Activated T-helper 1 cell treated with anti-CD3 and anti-CD28 coated beads, Interleukin-2, amount 50 U/mL, for 16 hours (primary cell): Measurements from ENCODE around the gene ASZ1.
"Not testable (repeated sequence)": the region's sequence is repeated elsewhere in the genome, so short reads cannot be mapped to it uniquely, and the experiment has no call there.

Experiments used
- DNase-seq, 2 donors: peaks; one replicate each; pipeline ENCODE4 v3.0.0-alpha.2; 2020; ENCODE audit warnings: low read depth in 1 of 2, low spot score in 1 of 2

Gene ASZ1, protein sequence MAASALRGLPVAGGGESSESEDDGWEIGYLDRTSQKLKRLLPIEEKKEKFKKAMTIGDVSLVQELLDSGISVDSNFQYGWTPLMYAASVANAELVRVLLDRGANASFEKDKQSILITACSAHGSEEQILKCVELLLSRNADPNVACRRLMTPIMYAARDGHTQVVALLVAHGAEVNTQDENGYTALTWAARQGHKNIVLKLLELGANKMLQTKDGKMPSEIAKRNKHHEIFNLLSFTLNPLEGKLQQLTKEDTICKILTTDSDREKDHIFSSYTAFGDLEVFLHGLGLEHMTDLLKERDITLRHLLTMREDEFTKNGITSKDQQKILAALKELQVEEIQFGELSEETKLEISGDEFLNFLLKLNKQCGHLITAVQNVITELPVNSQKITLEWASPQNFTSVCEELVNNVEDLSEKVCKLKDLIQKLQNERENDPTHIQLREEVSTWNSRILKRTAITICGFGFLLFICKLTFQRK

DNA sequence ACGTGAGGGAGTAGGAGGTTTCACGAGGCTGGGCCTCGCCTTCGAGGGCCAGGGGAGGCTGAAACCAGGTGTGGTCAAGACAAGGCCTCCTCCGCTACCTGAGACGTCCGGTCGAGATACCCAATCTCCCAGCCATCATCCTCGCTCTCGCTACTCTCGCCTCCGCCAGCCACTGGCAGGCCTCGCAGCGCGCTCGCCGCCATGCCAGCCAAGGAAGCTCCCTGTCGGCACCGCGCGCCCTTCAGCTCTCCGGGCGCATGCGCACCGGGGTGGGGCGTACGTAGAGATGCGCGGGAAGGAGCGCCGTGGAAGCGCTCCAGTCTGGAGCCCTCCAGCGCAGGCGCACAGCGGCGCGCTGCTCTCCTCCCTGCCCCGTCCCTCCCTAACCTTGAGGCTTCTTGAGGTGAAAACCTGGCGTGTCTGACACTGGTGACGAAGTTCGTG lies at the start of gene ASZ1:
Gene ASZ1 (minus strand): TSS at position 236 of the 444 bp plus-strand sequence. CDS start 33 bp downstream, at position 203.
- DNase-seq = no peak

DNA sequence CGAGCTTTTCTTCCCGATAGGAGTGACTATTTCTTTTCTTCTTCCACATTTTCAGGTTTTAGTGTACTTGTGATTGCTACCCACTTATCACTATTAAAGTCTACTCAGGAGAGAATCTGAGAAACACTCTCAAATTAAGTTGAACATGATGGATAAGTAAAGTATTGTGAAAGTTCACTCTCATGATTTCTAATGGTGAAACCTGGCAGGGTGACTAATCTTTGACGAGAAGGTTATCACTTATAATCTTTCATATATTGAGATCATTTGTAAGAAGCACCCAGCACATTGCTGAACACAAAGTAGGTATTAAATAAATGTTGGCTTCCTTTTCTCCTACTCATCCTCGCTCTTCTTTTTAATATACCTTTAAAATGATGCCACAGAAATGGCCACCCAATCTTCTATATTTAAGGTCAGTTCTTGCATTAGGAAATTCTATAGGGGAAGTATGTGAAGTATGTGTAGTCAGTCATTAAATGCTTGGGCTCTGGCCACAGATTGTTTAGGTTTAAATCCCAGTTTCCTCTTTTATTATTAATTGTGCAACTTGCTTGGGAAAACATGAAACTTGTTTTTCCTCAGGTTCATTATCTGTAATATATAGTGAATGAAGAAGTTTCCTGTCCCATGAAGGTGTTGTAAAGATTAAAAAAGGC lies 49.4 kb upstream of the ASZ1 start:
- DNase-seq = no peak

DNA sequence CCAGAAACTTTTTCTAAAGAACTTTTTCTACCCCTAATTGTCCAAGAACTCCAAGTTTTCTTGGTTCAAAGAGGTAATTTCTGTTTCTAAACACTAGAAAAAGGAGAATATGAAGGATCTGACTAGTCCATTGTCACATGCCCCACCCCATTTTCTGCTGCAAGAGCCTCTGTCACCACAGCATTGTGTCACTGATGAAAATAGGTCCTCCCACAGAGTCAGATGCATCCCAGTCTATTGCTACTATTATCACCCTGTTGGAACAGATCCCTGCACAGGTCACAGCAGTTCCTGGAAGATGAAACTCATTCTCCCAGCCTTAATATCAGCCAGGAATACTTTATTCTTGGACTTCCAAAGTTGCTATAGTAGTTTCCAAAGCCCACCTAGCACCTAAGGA lies 45.0 kb upstream of the ASZ1 start:
- no peak for DNase-seq

DNA sequence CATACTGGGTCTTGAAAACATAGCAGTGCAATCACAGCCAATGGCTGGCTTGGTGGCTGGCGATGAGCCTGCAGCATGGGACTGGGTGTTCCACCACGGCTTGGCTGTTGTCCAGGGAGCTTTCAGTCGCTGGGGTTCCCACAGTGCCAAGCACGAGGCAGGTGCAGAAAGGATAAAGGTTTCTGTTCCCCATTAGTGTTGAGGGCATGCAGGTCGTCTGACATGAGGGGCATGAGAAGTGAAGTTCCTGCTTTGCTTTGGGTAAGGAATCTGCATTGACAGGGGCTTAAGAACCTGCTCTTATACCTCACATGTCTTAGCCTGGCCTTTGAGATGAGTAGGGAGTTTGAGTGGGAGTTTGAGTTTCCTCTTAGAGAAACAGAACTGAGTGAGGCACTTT lies 43.5 kb upstream of the ASZ1 start:
- DNase-seq = no peak

DNA sequence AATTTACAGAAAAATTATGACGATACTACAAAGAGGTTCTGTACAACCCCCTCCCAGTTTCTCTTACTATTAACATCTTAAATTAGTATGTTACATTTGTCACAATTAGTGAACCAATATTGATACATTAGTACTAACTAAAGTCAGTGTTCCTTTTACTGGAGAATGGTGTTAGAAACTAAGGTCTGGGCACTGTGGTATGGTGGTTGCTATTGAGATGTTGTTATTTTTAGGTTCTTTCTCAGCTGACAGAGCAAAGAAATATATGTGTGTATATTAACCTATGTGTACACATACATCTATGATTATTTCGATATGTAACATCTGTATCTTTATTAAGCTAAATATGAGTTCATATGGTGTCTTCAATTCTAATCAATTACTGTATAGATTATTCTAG lies 40.9 kb upstream of the ASZ1 start:
- no peak for DNase-seq

DNA sequence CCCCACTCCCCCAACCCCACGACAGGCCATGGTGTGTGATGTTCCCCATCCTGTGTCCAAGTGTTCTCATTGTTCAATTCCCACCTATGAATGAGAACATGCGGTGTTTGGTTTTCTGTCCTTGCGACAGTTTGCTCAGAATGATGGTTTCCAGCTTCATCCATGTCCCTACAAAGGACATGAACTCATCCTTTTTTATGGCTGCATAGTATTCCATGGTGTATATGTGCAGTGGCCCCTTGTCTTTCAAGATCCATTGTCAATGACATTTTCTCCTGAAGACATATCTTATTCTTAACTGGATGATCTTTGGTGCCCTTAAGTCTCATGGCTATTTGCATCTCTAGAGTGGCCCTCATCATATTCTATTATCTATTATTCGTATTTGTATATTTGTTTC lies 33.5 kb upstream of the ASZ1 start:
- not testable (repeated sequence) for DNase-seq

DNA sequence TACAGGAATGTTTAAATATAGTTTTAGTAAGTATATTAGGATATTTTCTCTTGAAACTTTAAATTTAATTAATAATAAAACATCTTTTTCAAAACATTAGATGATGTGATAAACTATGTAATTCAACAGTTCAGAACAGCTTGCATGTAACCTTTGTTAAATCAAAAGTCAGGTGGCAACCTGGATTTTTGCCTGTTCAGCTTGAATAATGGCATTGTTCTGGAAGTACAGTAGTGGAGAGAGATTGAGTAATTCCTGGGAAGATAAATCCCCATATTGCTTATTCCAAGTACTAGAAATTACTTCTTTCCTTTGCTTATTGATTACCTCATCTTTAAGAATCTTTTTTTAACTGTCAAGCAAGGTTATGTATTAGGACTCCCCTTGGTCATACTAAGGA lies 32.4 kb upstream of the ASZ1 start:
- no peak for DNase-seq

DNA sequence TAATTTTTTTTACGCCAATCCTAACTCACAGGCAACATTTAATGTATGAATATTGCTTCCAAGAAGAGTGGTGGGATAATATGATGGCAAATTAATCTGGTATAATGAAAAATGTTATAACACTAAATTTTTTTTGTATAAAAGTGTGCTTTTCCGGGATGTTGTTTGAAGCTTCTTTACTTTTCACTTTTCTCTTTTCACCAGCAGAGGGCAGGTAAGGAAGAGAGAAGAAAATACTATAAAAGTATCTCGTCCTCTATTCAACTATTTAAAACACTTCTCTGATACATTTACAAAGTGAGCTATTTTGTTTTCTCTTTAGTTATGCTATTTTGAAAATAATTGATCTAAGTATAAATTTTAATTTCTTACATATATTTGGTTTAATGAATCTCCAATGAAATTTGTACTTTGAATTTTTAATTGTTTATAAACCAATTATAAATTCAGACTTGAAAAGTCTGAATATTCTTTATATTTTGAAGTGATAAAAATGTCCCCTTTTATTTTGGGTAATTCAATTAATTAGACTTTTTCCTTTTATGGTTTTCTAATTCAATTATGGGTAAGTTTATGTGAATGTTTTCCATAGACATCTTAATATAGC lies 31.8 kb upstream of the ASZ1 start:
- DNase-seq = no peak

DNA sequence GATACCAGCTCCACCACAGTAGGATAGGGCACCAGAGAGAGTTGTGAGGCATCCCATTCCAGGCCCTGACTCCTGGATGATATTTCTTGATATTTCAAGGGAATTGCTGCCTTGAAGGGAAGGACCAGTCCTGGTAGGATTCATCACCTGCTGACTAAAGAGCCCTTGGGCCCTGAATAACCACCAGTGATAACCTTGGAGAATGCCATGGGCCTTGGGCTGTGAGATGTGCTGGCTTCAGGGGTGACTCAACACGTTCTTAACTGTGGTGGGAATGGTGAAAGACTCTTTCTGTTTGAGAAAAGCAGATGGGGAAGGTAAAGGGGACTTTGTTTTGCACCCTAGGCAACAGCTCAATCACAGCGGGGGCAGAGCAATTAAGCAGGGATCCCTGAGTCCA lies 21.4 kb upstream of the ASZ1 start:
- no peak for DNase-seq

DNA sequence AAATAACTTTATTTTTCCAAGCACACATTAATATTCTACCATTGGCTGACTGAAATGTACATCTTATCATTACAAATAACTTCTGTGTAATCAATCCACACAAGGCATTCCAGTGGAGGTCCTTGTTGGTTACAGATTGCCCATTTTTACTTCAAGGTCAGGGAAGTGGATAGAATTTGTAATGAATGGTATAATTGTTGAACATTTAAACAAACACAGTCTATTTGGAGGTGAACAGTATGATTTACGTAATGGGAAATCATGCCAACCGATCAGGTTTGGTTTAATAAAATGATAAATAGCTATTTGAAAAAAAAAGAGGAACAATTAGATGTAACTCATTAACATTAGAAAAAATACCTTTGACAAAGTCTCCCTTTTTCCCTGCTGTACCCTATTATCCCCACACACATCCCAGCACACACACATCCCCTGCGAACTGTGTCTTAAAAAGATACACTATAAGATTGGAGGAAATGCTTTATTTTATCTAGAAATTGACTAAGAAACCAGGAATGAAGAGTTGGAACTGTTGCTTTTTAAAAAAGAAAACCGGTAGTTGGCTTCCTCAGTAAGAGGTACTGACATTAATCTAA lies 19.0 kb upstream of the ASZ1 start:
- DNase-seq = no peak

DNA sequence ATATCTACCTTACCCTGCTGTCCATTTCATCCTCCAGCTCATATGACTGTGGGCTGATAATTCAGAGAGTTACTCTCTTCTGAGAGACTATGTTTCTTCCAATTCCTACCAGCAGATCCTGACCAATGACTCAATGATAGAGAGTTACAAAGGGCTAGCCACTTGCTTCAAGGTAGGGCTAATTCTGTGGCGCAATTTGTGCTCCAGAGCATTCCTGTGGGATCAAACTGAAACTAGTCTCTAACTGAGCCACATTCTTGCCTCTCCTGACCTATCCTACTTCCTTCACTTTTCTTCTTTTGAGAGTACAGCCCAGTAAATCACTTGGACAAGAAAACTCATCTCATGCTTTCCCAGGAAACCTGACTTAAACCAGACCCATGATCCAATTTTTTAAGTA lies 17.9 kb upstream of the ASZ1 start:
- no peak for DNase-seq

DNA sequence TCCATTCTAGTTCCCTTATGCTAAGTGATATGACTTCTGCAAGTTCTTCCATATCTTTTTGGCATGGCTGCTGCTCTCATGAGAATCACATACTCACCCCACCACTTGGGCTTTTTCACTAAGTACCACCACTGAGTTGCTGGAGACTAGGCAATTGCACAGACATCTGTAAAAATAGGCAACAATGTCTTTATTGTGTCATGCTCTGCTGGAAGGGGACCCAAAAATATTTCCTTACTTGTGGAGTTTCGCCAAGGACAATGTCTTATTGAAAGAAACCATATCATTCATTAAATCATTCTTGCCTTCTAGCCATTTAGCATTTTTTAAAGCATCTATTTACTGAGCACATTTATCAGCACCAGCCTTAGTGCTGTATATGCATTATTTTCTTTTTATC lies 17.4 kb upstream of the ASZ1 start:
- DNase-seq = no peak

DNA sequence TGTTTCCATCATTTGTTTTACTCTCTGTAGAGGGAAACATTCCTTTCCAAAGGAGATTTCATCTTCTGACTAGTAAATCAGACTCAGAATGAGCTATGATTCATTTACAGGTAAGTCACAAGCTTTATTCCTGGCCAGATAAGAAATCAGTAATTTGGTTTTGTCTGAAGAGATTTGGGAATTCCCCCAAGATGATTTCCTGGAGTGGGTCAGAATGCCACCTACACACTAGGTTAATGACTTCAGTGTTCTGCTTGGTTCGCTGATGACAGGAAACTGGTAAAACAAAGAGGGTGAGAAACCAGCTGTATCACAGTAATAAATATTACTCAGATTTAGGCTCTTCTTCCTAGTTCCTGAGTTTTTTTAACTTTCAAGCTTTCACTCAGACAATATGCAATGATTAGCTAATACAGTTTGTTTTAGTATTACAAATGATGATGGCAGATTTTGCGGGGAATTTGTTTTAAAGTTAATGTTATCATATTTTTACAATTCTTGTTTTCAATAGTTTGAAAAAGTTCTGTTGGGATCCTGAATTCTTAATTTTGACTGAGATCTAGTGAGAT lies 8.3 kb upstream of the ASZ1 start:
- no peak for DNase-seq

DNA sequence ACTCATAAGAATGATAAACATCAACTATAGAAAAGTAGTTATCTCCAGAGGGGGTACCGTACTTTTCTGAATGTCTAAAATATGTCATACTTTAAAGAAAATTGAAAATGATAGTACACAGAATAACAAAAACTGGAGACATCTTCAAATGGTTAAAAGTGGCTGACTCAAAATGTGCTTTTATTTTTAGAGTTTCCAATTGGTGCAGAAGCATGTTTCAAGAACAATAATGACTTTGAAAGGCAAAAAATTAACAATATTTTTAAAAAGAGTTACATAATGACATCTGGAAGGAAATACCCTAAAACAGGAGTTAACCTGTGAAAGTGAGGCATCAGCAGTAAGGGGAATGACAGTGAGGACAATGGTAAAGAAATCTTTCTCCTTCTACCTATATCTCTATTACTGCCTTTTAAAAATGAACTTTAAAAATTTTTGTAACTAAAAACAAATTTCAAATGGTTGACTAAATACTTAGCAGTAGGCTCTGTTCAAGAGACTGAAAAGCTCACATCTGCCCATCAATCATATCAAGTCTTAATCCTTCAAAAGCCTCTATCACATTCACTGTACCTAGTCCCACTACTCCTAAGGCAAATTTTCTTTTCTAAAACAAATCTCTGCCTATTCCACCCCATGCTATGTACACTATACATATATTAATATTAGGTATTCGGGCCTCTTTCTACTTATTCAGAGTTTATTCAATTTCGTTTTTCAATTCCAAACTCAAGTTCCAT lies 3.0 kb downstream of the ASZ1 start:
- DNase-seq = no peak

DNA sequence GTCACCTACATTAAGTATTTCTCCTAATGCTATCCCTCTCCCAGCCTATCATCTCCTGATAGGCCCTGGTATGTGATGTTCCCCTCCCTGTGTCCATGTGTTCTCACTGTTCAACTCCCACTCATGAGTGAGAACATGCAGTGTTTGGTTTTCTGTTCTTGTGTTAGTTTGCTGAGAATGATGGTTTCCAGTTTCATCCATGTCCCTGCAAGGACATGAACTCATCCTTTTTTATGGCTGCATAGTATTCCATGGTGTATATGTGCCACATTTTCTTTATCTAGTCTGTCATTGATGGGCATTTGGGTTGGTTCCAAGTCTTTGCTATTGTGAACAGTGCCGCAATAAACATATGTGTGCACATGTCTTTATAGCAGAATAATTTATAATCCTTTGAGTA lies 12.7 kb downstream of the ASZ1 start:
- DNase-seq = not testable (repeated sequence)

DNA sequence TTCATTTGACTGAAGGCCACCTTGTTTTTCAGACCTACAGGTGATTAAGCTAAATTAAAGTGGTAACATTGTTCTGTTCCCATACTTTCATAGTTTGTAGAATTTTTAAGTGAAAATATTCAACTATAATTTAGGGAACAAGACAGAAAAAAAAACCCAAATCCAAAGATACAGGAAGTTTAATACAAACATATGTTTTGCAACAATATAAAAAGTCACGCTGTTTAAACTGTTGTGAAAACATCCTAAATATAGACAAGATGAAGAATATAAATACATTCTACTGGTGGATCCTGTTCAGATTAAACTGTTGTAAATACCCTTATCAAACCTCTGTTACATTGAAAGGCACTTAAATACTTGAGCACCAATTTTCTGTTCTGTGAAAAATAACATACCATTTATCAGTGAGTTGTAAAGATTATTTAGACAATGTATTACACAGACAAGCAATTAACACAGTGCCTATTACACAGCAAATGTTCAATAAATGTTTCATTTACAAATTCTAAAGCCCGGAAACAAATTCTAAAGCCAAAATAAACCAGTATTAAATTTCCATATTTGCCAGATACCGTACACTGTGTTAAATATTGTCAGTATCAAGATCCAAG lies 14.2 kb downstream of the ASZ1 start:
- no peak for DNase-seq

DNA sequence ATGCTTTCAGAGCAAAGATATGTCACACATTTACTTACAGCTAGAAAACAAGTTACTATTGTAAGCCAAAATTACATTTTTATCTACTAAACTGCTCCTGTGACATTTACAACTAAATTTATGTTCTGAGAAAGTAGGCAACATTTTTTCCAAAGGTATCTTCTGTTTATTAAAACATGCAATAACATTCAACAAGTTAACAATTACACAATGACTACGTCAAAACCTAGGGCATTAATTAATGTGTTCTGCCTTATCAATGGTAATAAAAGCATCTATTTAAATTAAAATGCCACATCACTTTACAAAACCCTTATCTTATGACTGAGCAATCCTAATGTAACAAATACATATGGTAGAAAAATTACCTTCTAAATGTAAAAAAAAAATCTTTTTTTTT lies 14.9 kb downstream of the ASZ1 start:
- no peak for DNase-seq

DNA sequence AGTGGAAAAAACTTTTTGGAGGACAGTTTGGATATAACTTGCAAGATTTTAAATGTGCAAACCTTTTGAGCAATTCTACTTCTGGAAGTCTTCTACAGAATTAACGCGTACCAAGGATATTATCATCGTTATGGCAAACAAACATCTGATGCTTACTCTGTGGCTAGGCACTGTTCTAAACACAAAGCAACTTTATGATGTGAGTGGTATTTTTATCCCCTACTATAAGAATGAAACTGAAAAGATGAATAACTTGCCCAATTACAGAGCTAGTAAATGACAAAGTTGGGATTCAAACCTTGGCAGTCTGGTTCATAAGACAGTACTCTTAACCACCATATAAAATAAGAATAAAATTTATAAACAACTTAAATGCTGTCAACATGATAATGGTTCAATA lies 15.8 kb downstream of the ASZ1 start:
- no peak for DNase-seq

DNA sequence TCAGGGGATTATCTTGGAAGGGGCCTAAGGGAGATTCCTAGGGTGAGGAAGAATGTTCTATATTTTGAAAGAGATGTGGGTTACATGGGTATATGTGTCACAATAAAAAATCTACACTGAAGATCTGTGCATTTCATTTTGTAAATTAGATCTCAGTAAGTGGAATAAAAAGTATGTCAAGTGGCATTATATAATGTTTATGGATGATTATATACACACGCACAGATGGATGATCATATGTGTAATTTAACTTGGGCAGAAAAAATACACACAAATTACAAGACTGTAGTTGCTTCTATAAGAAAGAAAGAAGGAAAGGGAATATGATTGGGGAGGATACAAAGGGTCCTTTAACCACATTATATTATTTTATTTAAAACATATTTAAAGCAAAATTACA lies 18.5 kb downstream of the ASZ1 start:
- no peak for DNase-seq

DNA sequence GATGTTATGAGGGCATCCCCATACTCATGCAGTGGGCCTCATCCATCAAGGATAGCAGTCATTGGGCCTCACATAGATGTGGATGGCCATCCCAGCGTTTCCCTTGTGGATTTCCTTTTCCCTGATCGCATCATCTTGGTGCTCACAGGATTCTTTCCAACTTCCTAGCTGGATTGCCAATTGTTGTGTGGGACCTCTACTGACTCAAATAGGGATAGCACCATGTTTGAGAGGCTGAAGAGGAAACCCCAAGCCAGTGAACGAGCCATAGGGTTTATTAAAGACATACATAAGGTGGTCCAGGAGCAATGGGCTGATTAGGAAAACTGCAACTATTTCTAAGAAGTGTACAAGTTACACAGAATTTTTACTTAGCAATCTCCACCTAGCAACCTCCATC lies 21.8 kb downstream of the ASZ1 start:
- no peak for DNase-seq
